ENCODE results near the gene PDGFRB.
A peak's percentile ranks its signal among the peaks of the same experiment; 100 is the strongest.

The PDGFRB gene

GRCh38 chr5:150162142-150162513, 6.5 kb upstream of the PDGFRB start:
- no peak for DNase-seq

GRCh38 chr5:150161242-150162141, 5.8 kb upstream of the PDGFRB start:
- DNase-seq, result peak; percentile 19 to 40

- DNase-seq, result no peak
Observed at GRCh38 chr5:150160448-150161081, 4.9 kb upstream of the PDGFRB start.

- DNase-seq, result no peak
Observed at GRCh38 chr5:150159741-150160179, 4.1 kb upstream of the PDGFRB start.

- no peak for DNase-seq
Observed at GRCh38 chr5:150159031-150159430, 3.4 kb upstream of the PDGFRB start.

GRCh38 chr5:150158170-150158949, 2.7 kb upstream of the PDGFRB start:
- no peak for DNase-seq

- no peak for DNase-seq
Observed at GRCh38 chr5:150157168-150157567, 1.5 kb upstream of the PDGFRB start.

GRCh38 chr5:150156540-150156939, 895 bp upstream of the PDGFRB start:
- DNase-seq, result no peak

GRCh38 chr5:150156027-150156368, 353 bp upstream of the PDGFRB start:
- DNase-seq, result no peak

GRCh38 chr5:150154618-150155128, 972 bp downstream of the PDGFRB start:
- no peak for DNase-seq

GRCh38 chr5:150153957-150154617, 1.6 kb downstream of the PDGFRB start:
- DNase-seq, result no peak

- no peak for DNase-seq
Observed at GRCh38 chr5:150153483-150153882, 2.2 kb downstream of the PDGFRB start.

GRCh38 chr5:150152636-150153462, 2.8 kb downstream of the PDGFRB start:
- no peak for DNase-seq

GRCh38 chr5:150149618-150150017, 6.0 kb downstream of the PDGFRB start:
- no peak for DNase-seq

GRCh38 chr5:150148117-150148927, 7.3 kb downstream of the PDGFRB start:
- peak in 1 of 2 experiments; percentile 25 for DNase-seq

GRCh38 chr5:150147670-150148069, 8.0 kb downstream of the PDGFRB start:
- no peak for DNase-seq

GRCh38 chr5:150146862-150147601, 8.6 kb downstream of the PDGFRB start:
- DNase-seq, result no peak

GRCh38 chr5:150146235-150146634, 9.4 kb downstream of the PDGFRB start:
- DNase-seq, result no peak

- DNase-seq, result no peak
Observed at GRCh38 chr5:150144879-150145278, 10.8 kb downstream of the PDGFRB start.

GRCh38 chr5:150144246-150144801, 11.3 kb downstream of the PDGFRB start:
- DNase-seq, result no peak
